HEK293T (cell line): Measurements from ENCODE around the gene USP46.

Experiments
- CTCF ChIA-PET: fragments of 350-600 bp; formaldehyde crosslinking; extraction: SDS; loops from one replicate; lab custom pipeline; 2021; ENCODE audit warnings: antibody characterized with exemption, inconsistent platforms; lab: Yijun Ruan, JAX
- POLR2A ChIA-PET: fragments of 350-600 bp; formaldehyde crosslinking; extraction: SDS; loops from one replicate; lab custom pipeline; 2020; ENCODE audit warnings: antibody characterized with exemption, inconsistent platforms; lab: Yijun Ruan, JAX
- DNase-seq: peaks from one replicate; pipeline ENCODE4 v3.0.0; 2012; ENCODE audit warnings: mixed read lengths; ENCODE audit errors: extremely low spot score
- ARNT ChIP-seq: fragments of 450-650 bp; IDR thresholded peaks from 2 replicates; pipeline ENCODE4 v1.6.1; 2017; ENCODE audit warnings: mild to moderate bottlenecking
- BHLHE40 ChIP-seq: fragments of 450-650 bp; IDR thresholded peaks from 2 replicates; pipeline ENCODE4 v1.6.1; 2016; ENCODE audit warnings: mild to moderate bottlenecking, moderate library complexity, borderline replicate concordance
- CTBP1 ChIP-seq: fragments of 450-650 bp; IDR thresholded peaks from 2 replicates; pipeline ENCODE4 v1.6.1; 2016; ENCODE audit warnings: borderline replicate concordance
- ELF4 ChIP-seq: fragments of 450-650 bp; IDR thresholded peaks from 2 replicates; pipeline ENCODE4 v1.6.1; 2017; ENCODE audit warnings: antibody characterized with exemption
- FOXA1 ChIP-seq: fragments of 450-650 bp; IDR thresholded peaks from 2 replicates; pipeline ENCODE4 v1.6.1; 2016; ENCODE audit warnings: mild to moderate bottlenecking
- FOXK2 ChIP-seq: fragments of 450-650 bp; IDR thresholded peaks from 2 replicates; pipeline ENCODE4 v1.6.1; 2016; ENCODE audit warnings: mild to moderate bottlenecking
- FOXM1 ChIP-seq: fragments of 450-650 bp; IDR thresholded peaks from 2 replicates; pipeline ENCODE4 v1.6.1; 2017; ENCODE audit warnings: mild to moderate bottlenecking, borderline replicate concordance
- HDGF ChIP-seq: fragments of 450-650 bp; IDR thresholded peaks from 2 replicates; pipeline ENCODE4 v1.6.1; 2017; ENCODE audit warnings: antibody characterized with exemption, borderline replicate concordance
- L3MBTL2 ChIP-seq: fragments of 450-650 bp; conservative IDR thresholded peaks from 2 replicates; pipeline ENCODE4 v1.6.1; 2016; ENCODE audit warnings: mild to moderate bottlenecking
- LEF1 ChIP-seq: fragments of 450-650 bp; IDR thresholded peaks from 2 replicates; pipeline ENCODE4 v1.6.1; 2017; ENCODE audit warnings: mild to moderate bottlenecking, borderline replicate concordance
- NFRKB ChIP-seq: fragments of 450-650 bp; IDR thresholded peaks from 2 replicates; pipeline ENCODE4 v1.6.1; 2016; ENCODE audit warnings: mild to moderate bottlenecking, moderate library complexity
- PKNOX1 ChIP-seq: fragments of 450-650 bp; IDR thresholded peaks from 2 replicates; pipeline ENCODE4 v1.6.1; 2016
- SP1 ChIP-seq: fragments of 450-650 bp; IDR thresholded peaks from 2 replicates; pipeline ENCODE4 v1.6.1; 2017
- SUZ12 ChIP-seq: fragments of 450-650 bp; IDR thresholded peaks from 2 replicates; pipeline ENCODE4 v1.6.1; 2016; ENCODE audit warnings: mild to moderate bottlenecking
- TARDBP ChIP-seq: fragments of 450-650 bp; IDR thresholded peaks from 2 replicates; pipeline ENCODE4 v1.6.1; 2016
- ZNF384 ChIP-seq: fragments of 450-650 bp; IDR thresholded peaks from 2 replicates; pipeline ENCODE4 v1.6.1; 2016

Gene USP46

GRCh38 chr4:52575406-52575805, 83.7 kb downstream of the USP46 start:
- ChIA-PET POLR2A (no interaction called here), CTCF (no interaction called here)
- DNase-seq: no peak
- TF ChIP-seq FOXM1: no peak

GRCh38 chr4:52574036-52574435, 85.1 kb downstream of the USP46 start:
- ChIA-PET CTCF (interaction anchor here (1.0 kb wide), 1 partner anchor 14 kb away, joined by 3 read pairs; no protein-coding TSS in a partner anchor), POLR2A (no interaction called here)
- no peak for DNase-seq
- no peak for TF ChIP-seq LEF1
- TF ChIP-seq NFRKB: no peak
- TF ChIP-seq SUZ12: no peak
- TF ChIP-seq TARDBP: no peak
- no peak for TF ChIP-seq SP1
- no peak for TF ChIP-seq FOXK2
- no peak for TF ChIP-seq FOXA1
- TF ChIP-seq FOXM1: no peak
- no peak for TF ChIP-seq PKNOX1
- no peak for TF ChIP-seq ELF4
- TF ChIP-seq BHLHE40: no peak
- TF ChIP-seq ZNF384: no peak
- no peak for TF ChIP-seq ARNT
- TF ChIP-seq HDGF: no peak
- TF ChIP-seq CTBP1: no peak
- TF ChIP-seq L3MBTL2: no peak

GRCh38 chr4:52573551-52573950, 85.5 kb downstream of the USP46 start:
- DNase-seq: no peak
- TF ChIP-seq HDGF (no peak), FOXM1 (no peak), SP1 (no peak)
- POLR2A ChIA-PET: no interaction called here
- CTCF ChIA-PET: no interaction called here

GRCh38 chr4:52572936-52573485, 86.1 kb downstream of the USP46 start:
- TF ChIP-seq LEF1: no peak
- ChIA-PET CTCF (no interaction called here), POLR2A (no interaction called here)
- no peak for DNase-seq

- TF ChIP-seq LEF1 (no peak), NFRKB (no peak), SUZ12 (no peak), BHLHE40 (no peak), ZNF384 (no peak), L3MBTL2 (no peak), HDGF (no peak), TARDBP (no peak), ELF4 (no peak), FOXA1 (no peak), ARNT (no peak), PKNOX1 (no peak), SP1 (no peak), CTBP1 (no peak), FOXM1 (no peak)
- CTCF ChIA-PET: no interaction called here
- POLR2A ChIA-PET: no interaction called here
- DNase-seq: no peak
These were observed 90.8 kb downstream of the USP46 start for GRCh38 chr4:52568351-52568750.

- CTCF ChIA-PET: no interaction called here
- POLR2A ChIA-PET: no interaction called here
- TF ChIP-seq SUZ12: no peak
- TF ChIP-seq ELF4: no peak
- no peak for TF ChIP-seq ZNF384
- no peak for TF ChIP-seq FOXK2
- no peak for TF ChIP-seq FOXM1
- no peak for TF ChIP-seq CTBP1
- no peak for TF ChIP-seq BHLHE40
- TF ChIP-seq LEF1: no peak
- TF ChIP-seq FOXA1: no peak
- no peak for DNase-seq
These were observed 92.7 kb downstream of the USP46 start for GRCh38 chr4:52566136-52567031.

GRCh38 chr4:52560844-52561280, 98.2 kb downstream of the USP46 start:
- DNase-seq: no peak
- POLR2A ChIA-PET: no interaction called here
- CTCF ChIA-PET: no interaction called here
- TF ChIP-seq HDGF: no peak
- TF ChIP-seq FOXM1: no peak
- no peak for TF ChIP-seq SUZ12
- TF ChIP-seq L3MBTL2: no peak
- TF ChIP-seq FOXK2: no peak
- TF ChIP-seq SP1: no peak
- TF ChIP-seq NFRKB: no peak
- TF ChIP-seq ELF4: no peak
- no peak for TF ChIP-seq BHLHE40
- TF ChIP-seq ARNT: no peak
- no peak for TF ChIP-seq TARDBP
- no peak for TF ChIP-seq ZNF384
- no peak for TF ChIP-seq FOXA1
- TF ChIP-seq PKNOX1: no peak
- no peak for TF ChIP-seq LEF1
